Body of pancreas (tissue), 4 donors: ENCODE results near the gene MGME1.

Experiments used
- CTCF ChIP-seq, 7 experiments: fragments of 450-650 bp in 4 of 7; fragments of 200-600 bp in 3 of 7; sonication (generic) in 3 of 7; IDR thresholded peaks; one replicate each; pipeline ENCODE4 v1.5.1; 2016 to 2019; ENCODE audit warnings: antibody characterized with exemption in 7 of 7
- POLR2A ChIP-seq, 3 donors: fragments of 450-650 bp; IDR thresholded peaks; one replicate each; pipeline ENCODE4 v1.6.1; 2016; ENCODE audit warnings: antibody characterized with exemption in 3 of 3, mild to moderate bottlenecking in 2 of 3

GRCh38 chr20:17951323-17951722 lies 17.5 kb upstream of the MGME1 start:
- TF ChIP-seq CTCF (IDR thresholded peaks at IDR 0.05) (no peak), POLR2A (IDR thresholded peaks at IDR 0.05) (no peak)
